ENCODE measurements around the gene ELL. TPM values are rescaled to one million over a fixed set of nuclear protein-coding genes. Genes with fewer than 3 reads are reported as not detected.

Gene ELL
- polyA plus RNA-seq, 1 of the 3 experiments (the other 2 are of a cell fraction), result 7.4 TPM

- H3K9me3 ChIP-seq, result no peaks in the 10 kb centered on the region
- H2AFZ ChIP-seq (ENCODE audit: low read depth), result no peak overlapping the region
- peak overlapping the region; percentile 73 for H3K9ac ChIP-seq
- H3K9me2 ChIP-seq, result no peaks in the 10 kb centered on the region
- 23% methylated on average over 10 of the region's 11 CpGs for WGBS (ENCODE audit: low lambda C conversion rate)
- peaks cover 4% of the 10 kb centered on the region for H3F3A ChIP-seq (replicated peaks; ENCODE audit: insufficient read depth)
- H3K4me2 ChIP-seq, result peak overlapping the region; percentile 94
- no peaks in the 10 kb centered on the region for H3K27me3 ChIP-seq (ENCODE audit: insufficient read depth)
- CTCF ChIA-PET, result interaction anchor here (0.5 to 1.7 kb wide), 5 partner anchors 22 to 261 kb away, joined by 3 to 5 read pairs (median 4); partner anchors contain the start of gene REX1BD
- DNase-seq, result no peak
- H4K20me1 ChIP-seq (ENCODE audit: insufficient read depth), result no peaks in the 10 kb centered on the region
- H3K4me1 ChIP-seq (ENCODE audit: control insufficient read depth in 1 of 2, insufficient read depth in 2 of 2, low read depth in 1 of 2, low read length in 1 of 2), result peaks cover 0 to 15% of the 10 kb centered on the region in 2 experiments; a peak in 2 of 4 replicates
- TF ChIP-seq NFIC (IDR thresholded peaks at IDR 0.05; ENCODE audit: borderline replicate concordance) (no peak), MXI1 (IDR thresholded peaks at IDR 0.05; ENCODE audit: low read depth, low read length) (no peak), TCF12 (IDR thresholded peaks at IDR 0.05) (no peak), JUND (IDR thresholded peaks at IDR 0.05) (no peak), RAD21 (IDR thresholded peaks at IDR 0.05; ENCODE audit: low read length) (no peak), FOXM1 (IDR thresholded peaks at IDR 0.05; ENCODE audit: low read depth) (no peak), GABPA (IDR thresholded peaks at IDR 0.05; ENCODE audit: low read depth) (no peak)
- TF ChIP-seq, protein P1, sequence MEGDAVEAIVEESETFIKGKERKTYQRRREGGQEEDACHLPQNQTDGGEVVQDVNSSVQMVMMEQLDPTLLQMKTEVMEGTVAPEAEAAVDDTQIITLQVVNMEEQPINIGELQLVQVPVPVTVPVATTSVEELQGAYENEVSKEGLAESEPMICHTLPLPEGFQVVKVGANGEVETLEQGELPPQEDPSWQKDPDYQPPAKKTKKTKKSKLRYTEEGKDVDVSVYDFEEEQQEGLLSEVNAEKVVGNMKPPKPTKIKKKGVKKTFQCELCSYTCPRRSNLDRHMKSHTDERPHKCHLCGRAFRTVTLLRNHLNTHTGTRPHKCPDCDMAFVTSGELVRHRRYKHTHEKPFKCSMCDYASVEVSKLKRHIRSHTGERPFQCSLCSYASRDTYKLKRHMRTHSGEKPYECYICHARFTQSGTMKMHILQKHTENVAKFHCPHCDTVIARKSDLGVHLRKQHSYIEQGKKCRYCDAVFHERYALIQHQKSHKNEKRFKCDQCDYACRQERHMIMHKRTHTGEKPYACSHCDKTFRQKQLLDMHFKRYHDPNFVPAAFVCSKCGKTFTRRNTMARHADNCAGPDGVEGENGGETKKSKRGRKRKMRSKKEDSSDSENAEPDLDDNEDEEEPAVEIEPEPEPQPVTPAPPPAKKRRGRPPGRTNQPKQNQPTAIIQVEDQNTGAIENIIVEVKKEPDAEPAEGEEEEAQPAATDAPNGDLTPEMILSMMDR (IDR thresholded peaks at IDR 0.05), result no peak
- peak overlapping the region; percentile 64 to 68 for H3K4me3 ChIP-seq (ENCODE audit: low read depth in 2 of 2, low read length in 1 of 2)
- POLR2A ChIA-PET, result no interaction called here
- H3K79me2 ChIP-seq (ENCODE audit: insufficient read depth), result peaks cover 17% of the 10 kb centered on the region
- peaks cover 16 to 27% of the 10 kb centered on the region in 2 experiments for H3K36me3 ChIP-seq (replicated peaks in 1 of 2; ENCODE audit: control insufficient read depth in 1 of 2, insufficient read depth in 2 of 2, low read length in 1 of 2)
- peak overlapping the region; percentile 27 to 75; a peak in 3 of 4 replicates for H3K27ac ChIP-seq (ENCODE audit: low read depth in 2 of 2, low read length in 1 of 2)
Observed at GRCh38 chr19:18541992-18542940, 20.4 kb upstream of the ELL start.

GRCh38 chr19:18541258-18541991, 19.6 kb upstream of the ELL start:
- no peaks in the 10 kb centered on the region for H3K9me3 ChIP-seq
- no peak overlapping the region for H3K9ac ChIP-seq
- H3F3A ChIP-seq (replicated peaks; ENCODE audit: insufficient read depth), result peaks cover 4% of the 10 kb centered on the region
- H4K20me1 ChIP-seq (ENCODE audit: insufficient read depth), result no peaks in the 10 kb centered on the region
- WGBS (ENCODE audit: low lambda C conversion rate), result 95% methylated on average over 16 of the region's 21 CpGs
- DNase-seq, result no peak
- H3K9me2 ChIP-seq, result no peaks in the 10 kb centered on the region
- ChIA-PET CTCF (no interaction called here), POLR2A (no interaction called here)
- H3K4me2 ChIP-seq, result peak overlapping the region; percentile 94; the same call in 1 of the 2 replicates
- peaks cover 0 to 15% of the 10 kb centered on the region in 2 experiments; a peak in 2 of 4 replicates for H3K4me1 ChIP-seq (ENCODE audit: control insufficient read depth in 1 of 2, insufficient read depth in 2 of 2, low read depth in 1 of 2, low read length in 1 of 2)
- no peak overlapping the region for H3K4me3 ChIP-seq (ENCODE audit: low read depth in 2 of 2, low read length in 1 of 2)
- peaks cover 16 to 29% of the 10 kb centered on the region in 2 experiments for H3K36me3 ChIP-seq (replicated peaks in 1 of 2; ENCODE audit: control insufficient read depth in 1 of 2, insufficient read depth in 2 of 2, low read length in 1 of 2)
- H3K27ac ChIP-seq (ENCODE audit: low read depth in 2 of 2, low read length in 1 of 2), result no peak overlapping the region
- no peak overlapping the region for H2AFZ ChIP-seq (ENCODE audit: low read depth)
- H3K27me3 ChIP-seq (ENCODE audit: insufficient read depth), result no peaks in the 10 kb centered on the region
- H3K79me2 ChIP-seq (ENCODE audit: insufficient read depth), result peaks cover 17% of the 10 kb centered on the region
- TF ChIP-seq PBX3 (IDR thresholded peaks at IDR 0.05), result no peak
- TF ChIP-seq, protein P2, sequence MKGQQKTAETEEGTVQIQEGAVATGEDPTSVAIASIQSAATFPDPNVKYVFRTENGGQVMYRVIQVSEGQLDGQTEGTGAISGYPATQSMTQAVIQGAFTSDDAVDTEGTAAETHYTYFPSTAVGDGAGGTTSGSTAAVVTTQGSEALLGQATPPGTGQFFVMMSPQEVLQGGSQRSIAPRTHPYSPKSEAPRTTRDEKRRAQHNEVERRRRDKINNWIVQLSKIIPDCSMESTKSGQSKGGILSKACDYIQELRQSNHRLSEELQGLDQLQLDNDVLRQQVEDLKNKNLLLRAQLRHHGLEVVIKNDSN (IDR thresholded peaks at IDR 0.05; ENCODE audit: borderline replicate concordance, low read depth), result no peak
- no peak for TF ChIP-seq TAF1 (IDR thresholded peaks at IDR 0.05; ENCODE audit: borderline replicate concordance, low read depth, low read length)
- TF ChIP-seq MXI1 (IDR thresholded peaks at IDR 0.05; ENCODE audit: low read depth, low read length), result no peak
- no peak for TF ChIP-seq SMC3 (IDR thresholded peaks at IDR 0.05; ENCODE audit: low read depth, low read length)
- TF ChIP-seq TCF12 (IDR thresholded peaks at IDR 0.05), result no peak
- TF ChIP-seq GABPA (IDR thresholded peaks at IDR 0.05; ENCODE audit: low read depth), result no peak
- TF ChIP-seq, protein P3, sequence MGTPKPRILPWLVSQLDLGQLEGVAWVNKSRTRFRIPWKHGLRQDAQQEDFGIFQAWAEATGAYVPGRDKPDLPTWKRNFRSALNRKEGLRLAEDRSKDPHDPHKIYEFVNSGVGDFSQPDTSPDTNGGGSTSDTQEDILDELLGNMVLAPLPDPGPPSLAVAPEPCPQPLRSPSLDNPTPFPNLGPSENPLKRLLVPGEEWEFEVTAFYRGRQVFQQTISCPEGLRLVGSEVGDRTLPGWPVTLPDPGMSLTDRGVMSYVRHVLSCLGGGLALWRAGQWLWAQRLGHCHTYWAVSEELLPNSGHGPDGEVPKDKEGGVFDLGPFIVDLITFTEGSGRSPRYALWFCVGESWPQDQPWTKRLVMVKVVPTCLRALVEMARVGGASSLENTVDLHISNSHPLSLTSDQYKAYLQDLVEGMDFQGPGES (IDR thresholded peaks at IDR 0.05; ENCODE audit: low read depth, low read length), result no peak
- TF ChIP-seq RAD21 (IDR thresholded peaks at IDR 0.05; ENCODE audit: low read length), result no peak
- TF ChIP-seq NRF1 (IDR thresholded peaks at IDR 0.05; ENCODE audit: low read depth, low read length), result no peak
- no peak for TF ChIP-seq MEF2A (IDR thresholded peaks at IDR 0.05; ENCODE audit: borderline replicate concordance, low read depth)
- no peak for TF ChIP-seq FOXJ3 (CRISPR knock-in tag; IDR thresholded peaks at IDR 0.05)
- no peak for TF ChIP-seq RFX5 (IDR thresholded peaks at IDR 0.05; ENCODE audit: low read length)
- no peak for TF ChIP-seq GATA2 (CRISPR knock-in tag; IDR thresholded peaks at IDR 0.05)
- TF ChIP-seq EP300 (IDR thresholded peaks at IDR 0.05; ENCODE audit: borderline replicate concordance in 1 of 2, low read depth in 1 of 2, low read length in 1 of 2), result no peak
